H1 (cell line): Measurements from ENCODE around the gene LPCAT1.

Experiments used
- POLR2A ChIP-seq, 2 experiments: IDR thresholded peaks; 1 replicate in 1 of 2; 2 replicates in 1 of 2; pipeline ENCODE4 v1.6.1; 2011; ENCODE audit warnings: low read depth in 2 of 2, low read length in 2 of 2, mild to moderate bottlenecking in 2 of 2; ENCODE audit errors: control extremely low read depth in 1 of 2
- TF ChIP-seq, protein P1 (sequence below): IDR thresholded peaks from 2 replicates; pipeline ENCODE4 v1.6.1; 2012; ENCODE audit warnings: inconsistent platforms

DNA sequence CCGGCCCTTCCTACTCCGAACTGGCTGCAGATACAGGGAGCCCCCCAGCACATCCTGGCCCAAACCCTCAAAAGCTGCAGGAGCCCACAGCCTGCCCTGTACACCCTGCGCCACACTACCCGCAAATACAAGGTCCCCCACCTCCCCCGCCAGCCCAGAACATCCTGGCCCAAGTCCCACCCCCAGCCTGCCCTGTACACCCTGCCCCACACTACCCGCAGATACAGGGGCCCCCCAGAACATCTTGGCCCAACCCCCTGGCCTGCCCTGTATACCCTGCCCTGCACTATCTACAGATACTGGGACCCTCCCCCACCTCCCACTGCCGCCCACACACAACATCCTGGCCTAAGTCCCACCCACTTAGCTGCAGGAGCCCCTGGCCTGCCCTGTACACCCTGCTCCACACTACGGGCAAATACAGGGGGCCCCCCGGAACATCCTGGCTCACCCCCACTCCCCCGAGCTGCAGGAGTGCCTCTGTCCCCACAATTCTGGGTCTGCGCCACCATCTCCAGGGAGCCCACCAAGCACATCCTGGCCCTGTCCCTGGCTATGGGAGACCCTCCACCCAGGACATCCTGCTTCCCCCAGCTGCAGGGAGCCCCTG, 8.3 kb downstream of the LPCAT1 start:
- TF ChIP-seq, protein P1, sequence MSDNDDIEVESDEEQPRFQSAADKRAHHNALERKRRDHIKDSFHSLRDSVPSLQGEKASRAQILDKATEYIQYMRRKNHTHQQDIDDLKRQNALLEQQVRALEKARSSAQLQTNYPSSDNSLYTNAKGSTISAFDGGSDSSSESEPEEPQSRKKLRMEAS, result no peak
- TF ChIP-seq POLR2A (IDR thresholded peaks at IDR 0.05; ENCODE audit: control extremely low read depth in 1 of 2, low read depth in 2 of 2, low read length in 2 of 2), result no peak; a peak in 1 of 3 replicates
